Epithelial cell of esophagus (primary cell): ENCODE measurements around the gene DNAAF8.

ENCODE experiments used
- DNase-seq: peaks from one replicate; pipeline ENCODE4 v3.0.0; 2010; ENCODE audit warnings: low read depth
- H3K4me3 ChIP-seq: 2 replicates; pipeline ENCODE4 v1.5.1; 2011; ENCODE audit warnings: mild to moderate bottlenecking, low read length, control low read depth
- CTCF ChIP-seq: IDR thresholded peaks from 2 replicates; pipeline ENCODE4 v1.5.1; 2011; ENCODE audit warnings: low read depth, mild to moderate bottlenecking, low read length, control low read depth, inconsistent platforms; ENCODE audit not compliant: insufficient read depth; ENCODE audit errors: missing control alignments

Gene DNAAF8

GRCh38 chr16:4687946-4688673 is 46.2 kb upstream of the DNAAF8 start:
- no peak overlapping the region for H3K4me3 ChIP-seq
- TF ChIP-seq CTCF = no peak
- DNase-seq = no peak

- no peak for TF ChIP-seq CTCF
- no peak for DNase-seq
- H3K4me3 ChIP-seq = no peak overlapping the region
Measured at GRCh38 chr16:4688674-4689045, 45.7 kb upstream of the DNAAF8 start.

GRCh38 chr16:4689091-4689671 is 45.2 kb upstream of the DNAAF8 start:
- DNase-seq = no peak
- no peak for TF ChIP-seq CTCF
- H3K4me3 ChIP-seq = no peak overlapping the region

- no peak overlapping the region for H3K4me3 ChIP-seq
- TF ChIP-seq CTCF = no peak
- DNase-seq = no peak
Measured at GRCh38 chr16:4689864-4690704, 44.3 kb upstream of the DNAAF8 start.

- DNase-seq = no peak
- TF ChIP-seq CTCF = no peak
- H3K4me3 ChIP-seq = no peak overlapping the region
Measured at GRCh38 chr16:4690946-4691665, 43.2 kb upstream of the DNAAF8 start.

GRCh38 chr16:4691666-4692412 is 42.5 kb upstream of the DNAAF8 start:
- no peak for TF ChIP-seq CTCF
- H3K4me3 ChIP-seq = no peak overlapping the region
- no peak for DNase-seq
